HG03571 (cell line): Measurements from ENCODE around the gene C19orf44.
"Not testable (repeated sequence)": the region's sequence is repeated elsewhere in the genome, so short reads cannot be mapped to it uniquely, and the experiment has no call there.

Source experiments
- ATAC-seq: cut with Tn5 transposase; IDR thresholded peaks from one replicate; pipeline ENCODE4 v1.9.1; 2021; ENCODE audit not compliant: unreplicated experiment

The C19orf44 gene

DNA sequence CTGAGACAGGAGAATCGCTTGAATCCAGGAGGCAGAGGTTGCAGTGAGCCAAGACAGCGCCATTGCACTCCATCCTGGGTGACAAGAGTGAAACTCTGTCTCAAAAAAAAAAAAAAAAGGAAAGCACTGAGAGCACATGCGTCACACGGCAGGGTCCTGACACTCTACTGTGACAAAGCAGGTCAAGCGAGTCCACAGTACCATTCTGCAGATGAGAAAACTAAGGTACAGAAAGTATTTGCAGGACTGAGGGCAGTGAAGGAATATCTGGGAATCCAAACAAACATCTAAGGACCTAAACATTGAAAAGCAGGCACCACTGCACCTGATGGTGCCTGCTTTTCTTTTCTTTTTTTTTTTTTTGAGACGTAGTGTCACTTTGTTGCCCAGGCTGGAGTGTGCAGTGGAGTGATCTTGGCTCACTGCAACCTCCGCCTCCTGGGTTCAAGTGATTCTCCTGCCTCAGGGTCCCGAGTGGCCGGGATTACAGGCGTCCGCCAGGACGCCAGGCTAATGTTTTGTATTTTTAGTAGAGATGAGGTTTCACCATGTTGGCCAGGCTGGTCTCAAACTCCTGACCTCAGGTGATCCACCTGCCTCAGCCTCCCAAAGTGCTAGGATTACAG, 29.3 kb upstream of the C19orf44 start:
- not testable (repeated sequence) for ATAC-seq

DNA sequence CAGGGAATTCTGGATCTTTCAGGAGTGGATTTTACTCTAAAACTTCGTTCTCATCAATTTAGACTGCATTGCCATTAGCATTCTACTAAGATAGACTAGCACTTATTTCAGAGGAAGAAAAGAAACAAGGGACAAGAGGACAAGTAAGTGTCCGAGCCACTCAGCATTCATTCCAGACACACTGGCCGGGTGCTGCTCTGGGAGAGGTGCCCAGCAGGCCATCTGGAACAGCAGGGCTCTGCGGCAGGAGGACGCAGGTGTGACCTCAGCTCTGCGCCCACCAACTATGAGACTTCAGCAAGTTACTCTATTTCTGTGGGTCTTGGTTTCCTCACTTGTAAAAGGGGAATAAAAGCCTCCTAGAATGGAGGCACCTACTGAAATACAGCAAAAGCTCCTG, 28.6 kb upstream of the C19orf44 start:
- ATAC-seq: no peak

DNA sequence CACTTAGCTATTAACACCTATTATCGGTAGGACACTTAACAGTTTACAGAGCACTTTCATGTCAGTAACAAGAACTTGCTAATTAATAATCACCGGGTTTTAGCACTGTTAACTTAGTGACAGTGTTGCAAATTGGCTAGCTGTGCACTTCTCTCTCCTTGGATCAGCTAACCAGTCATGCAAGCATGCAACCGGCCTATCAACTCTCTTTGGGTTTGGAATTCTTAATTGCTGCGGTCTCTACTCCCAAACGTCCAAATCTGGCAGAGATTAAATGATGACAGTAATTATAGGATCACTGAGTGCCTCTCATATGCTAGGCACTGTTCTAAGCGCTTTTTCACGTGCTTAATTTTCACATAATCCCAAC, 25.7 kb upstream of the C19orf44 start:
- no peak for ATAC-seq

DNA sequence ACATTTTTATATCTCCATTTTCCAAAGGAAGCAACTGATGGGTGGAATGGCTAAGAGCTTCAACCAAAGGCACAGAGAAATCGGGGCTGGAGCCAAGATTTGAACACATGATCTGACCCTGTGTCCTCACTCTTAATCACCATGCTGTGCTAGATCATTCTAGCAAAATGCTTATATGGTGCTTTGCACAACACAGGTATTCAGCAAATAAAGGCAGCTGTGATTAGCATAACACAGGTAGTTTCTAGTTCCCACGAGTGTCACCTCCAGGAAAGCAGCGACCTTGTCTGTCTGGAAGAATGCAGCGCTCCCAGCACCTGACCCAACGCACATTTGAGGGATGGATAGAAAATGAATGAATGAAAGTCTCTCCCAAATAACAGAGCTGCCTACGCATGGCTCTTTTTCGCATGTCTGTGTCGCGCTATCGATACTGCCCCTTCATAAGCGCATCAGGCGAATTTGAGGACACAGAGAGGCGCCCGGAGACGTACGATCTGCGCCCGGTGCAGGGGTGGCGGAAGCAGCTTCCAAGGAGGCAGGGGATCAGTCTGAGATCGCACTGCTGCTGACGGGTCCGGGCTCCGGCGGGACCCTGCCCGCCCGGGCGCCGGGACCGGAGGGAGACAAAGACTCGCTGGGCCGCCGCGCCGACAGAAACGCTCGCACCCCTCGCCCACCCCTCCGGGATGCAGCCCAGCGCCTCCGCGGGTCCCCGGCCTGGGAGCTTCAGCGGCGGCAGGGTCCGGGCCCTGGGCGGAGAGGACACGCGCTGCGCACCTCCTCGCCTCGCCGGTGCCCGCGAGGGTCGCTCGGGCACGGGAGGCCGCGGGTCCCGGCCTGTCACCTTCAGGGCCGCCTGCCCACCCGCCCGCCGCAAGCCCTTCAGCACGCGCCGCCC, 25.0 kb upstream of the C19orf44 start:
- ATAC-seq: peak; percentile 33

DNA sequence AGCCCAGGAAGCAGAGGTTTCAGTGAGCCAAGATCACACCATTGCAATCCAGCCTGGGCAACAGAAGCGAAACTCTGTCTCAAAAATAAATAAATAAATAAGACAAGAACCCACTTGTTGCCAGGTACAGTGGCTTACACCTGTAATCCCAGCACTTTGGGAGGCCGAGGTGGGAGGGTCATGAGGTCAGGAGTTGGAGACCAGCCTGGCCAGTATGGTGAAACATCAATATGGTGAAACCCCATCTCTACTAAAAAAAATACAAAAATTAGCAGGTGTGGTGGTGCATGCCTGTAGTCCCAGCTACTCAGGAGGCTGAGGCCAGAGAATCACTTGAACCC, 23.7 kb upstream of the C19orf44 start:
- ATAC-seq: not testable (repeated sequence)

DNA sequence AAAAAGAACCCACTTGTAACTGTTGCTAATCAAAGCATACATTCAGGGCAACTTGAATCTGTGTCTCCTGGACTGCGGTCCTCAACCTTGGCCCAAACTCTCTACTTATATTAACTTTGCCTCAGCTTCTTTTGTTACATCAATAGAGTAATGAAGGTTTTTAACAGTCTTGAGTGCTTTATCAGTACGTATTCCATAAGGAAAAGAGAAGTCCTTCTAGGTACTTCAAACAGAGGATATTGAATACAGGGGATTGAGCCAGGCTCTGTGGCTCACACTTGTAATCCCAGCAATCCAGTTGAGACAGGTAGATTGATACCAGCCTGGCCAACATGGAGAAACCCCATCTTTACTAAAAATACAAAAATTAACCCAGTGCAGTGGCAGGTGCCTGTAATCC, 23.2 kb upstream of the C19orf44 start:
- ATAC-seq: no peak

DNA sequence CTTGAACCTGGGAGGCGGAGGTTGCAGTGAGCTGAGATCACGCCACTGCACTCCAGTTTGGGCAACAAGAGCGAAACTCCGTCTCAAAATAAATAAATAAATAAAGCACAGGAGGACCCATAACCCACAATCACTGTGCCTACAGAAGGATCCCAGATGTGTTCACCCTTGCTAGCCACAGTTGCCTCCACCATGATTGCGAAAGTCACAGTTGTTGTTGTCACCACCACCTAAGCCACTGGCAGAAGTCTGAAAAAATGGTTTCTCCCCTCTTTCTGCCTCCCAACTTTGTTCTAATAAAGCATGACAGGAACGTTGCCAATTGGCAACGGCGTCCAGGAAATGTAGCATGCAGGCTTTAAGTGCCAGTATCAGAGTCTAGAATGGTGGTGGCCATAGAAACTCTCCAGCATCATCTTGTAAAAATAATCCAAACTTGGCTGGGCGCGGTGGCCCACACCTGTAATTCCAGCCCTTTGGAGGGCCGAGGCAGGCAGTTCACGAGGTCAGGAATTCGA, 22.3 kb upstream of the C19orf44 start:
- ATAC-seq: no peak

DNA sequence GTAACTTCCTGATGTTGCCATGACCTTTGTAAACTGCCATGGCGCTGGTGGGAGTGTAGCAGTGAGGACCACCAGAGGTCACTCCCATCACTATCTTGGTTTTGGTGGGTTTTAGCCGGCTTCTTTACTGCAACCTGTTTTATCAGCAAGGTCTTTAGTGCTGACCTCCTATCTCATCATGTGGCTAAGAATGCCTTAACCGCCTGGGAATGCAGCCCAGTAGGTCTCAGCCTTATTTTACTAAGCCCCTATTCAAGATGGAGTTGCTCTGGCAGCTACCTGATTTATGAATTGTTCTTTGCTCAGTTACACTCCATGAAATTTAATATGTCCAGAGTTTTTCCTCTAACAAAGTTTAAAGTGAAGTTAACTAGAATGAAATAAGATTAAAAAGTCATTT, 19.8 kb upstream of the C19orf44 start:
- no peak for ATAC-seq

DNA sequence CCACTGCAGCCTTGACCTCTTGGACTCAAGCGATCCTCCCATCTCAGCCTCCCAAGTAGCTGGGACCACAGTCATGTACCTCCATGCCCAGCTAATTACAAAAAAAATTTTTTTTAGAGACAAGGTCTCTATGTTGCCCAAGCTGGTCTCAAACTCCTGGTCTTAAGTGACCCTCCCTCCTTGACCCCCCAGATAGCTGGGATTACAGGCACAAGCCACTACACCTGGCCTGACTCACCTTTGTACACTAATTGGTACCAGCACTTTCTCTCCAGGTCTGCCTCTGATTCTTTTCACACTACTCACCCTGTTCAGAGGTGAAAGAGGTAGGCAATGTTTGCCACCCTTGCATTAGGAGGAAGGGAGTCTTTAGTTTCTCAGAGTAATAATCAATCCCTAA, 18.9 kb upstream of the C19orf44 start:
- no peak for ATAC-seq

DNA sequence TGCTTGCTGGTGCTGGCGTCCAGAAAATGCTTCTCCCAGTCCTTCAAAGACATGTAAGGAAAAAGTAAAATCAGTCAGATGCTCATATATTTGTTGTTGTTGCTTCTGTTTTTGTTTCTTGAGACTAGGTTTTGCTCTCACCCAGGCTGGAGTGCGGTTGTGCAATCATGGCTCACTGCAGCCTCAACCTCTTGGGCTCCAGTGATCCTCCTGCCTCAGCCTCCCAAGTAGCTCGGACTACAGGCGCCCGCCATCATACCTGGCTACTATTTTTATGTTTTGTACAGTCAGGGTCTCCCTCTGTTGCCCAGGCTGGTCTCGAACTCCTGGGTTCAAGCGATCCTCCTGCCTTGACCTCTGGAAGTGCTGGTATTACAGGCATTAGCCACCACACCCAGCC, 13.4 kb upstream of the C19orf44 start:
- ATAC-seq: no peak

DNA sequence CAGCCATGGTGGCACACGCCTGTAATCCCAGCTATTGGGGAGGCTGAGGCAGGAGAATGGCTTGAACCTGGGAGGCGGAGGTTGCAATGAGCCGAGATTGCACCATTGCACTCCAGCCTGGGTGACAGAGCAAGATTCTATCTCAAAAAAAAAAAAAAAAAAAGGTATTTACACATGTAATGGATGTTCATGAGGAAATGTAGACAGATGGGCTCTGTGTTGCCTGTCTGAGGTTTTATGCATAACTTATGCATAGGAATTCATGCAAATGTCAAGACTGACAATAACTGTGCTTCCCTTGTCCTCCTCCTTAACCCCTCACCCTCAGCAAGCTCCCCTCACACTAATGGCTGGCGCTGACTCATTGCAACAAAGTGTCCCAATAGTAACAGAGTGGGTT, 9.7 kb upstream of the C19orf44 start:
- not testable (repeated sequence) for ATAC-seq

DNA sequence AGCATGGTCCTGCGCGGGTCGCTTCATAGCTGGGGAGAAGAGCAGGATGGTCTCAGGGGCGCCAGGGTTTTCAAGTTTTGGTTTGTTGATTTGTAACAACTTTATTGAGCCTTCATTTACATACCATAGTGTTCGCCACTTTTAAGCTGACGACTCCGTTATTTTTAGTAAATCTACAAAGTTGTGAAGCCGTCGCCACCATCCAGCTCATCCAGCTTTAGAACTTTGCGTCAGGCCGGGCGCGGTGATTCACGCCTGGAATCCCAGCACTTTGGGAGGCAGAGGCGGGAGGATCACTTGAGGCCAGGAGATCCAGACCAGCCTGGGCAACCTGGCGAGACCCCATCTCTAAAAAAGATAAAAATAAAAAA, 404 bp downstream of the C19orf44 start:
- ATAC-seq: no peak

DNA sequence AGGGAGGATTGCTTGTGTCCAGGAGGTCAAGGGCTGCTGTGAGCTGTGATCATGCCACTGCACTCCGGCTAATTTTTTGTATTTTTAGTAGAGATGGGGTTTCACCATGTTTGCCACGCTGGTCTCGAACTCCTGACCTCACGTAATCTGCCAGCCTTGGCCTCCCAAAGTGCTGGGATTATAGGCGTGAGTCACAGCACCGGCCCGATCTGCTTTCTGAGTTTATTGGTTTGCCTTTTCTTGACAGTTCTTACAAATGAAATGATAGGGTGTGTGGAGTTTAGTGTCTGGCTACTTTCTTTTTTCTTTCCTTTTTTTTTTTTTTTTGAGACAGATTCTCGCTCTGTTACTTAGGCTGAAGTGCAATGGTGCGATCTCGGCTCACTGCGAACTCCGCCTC, 848 bp downstream of the C19orf44 start:
- no peak for ATAC-seq

DNA sequence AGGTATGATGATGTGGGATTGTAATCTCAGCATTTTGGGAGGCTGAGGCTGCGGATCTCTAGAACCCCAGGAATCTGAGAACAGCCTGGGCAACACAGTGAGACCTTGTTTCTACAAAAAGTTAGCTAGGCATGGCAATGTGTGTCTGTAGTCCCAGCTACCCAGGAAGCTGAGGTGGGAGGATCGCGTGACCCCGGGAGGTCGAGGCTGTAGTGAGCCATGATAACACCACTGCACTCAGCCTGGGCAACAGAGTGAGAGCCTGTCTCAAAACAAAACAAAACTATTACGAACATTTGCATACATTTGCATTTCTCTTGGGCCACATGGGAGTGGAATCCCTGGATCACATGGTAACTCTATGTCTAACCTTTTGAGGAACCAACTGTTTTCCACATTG, 1.6 kb downstream of the C19orf44 start:
- ATAC-seq: no peak

DNA sequence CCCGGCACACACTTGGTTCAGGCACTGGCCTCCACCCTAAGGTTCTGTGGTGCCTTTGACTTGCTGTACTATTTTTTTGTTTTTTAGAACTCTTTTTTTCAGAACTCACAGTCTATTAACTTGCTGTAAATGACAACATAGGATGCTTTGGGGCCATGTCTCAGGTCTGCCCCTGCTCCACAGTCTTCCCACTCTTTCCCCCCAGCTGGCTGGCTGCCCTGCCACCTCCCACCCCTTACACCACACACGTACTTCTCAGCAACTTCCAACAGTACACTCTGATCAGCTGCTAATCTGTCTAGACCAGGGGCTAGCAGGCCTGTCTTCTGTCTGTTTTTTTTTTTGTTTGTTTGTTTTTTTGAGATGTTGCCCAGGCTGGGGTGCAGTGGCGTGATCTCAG, 8.1 kb downstream of the C19orf44 start:
- ATAC-seq: no peak

DNA sequence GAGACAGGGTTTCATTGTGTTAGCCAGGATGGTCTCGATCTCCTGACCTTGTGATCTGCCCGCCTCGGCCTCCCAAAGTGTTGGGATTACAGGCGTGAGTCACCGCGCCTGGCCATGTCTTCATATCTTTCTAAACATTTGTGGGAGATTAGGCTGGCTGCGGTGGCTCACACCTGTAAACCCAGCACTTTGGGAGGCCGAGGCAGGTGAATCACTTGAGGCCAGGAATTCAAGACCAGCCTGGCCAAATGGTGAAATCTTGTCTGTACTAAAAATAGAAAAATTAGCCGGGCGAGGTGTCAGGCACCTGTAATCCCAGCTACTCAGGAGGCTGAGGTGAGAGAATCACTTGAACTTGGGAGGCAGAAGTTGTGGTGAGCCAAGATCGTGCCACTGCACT, 10.0 kb downstream of the C19orf44 start:
- ATAC-seq: not testable (repeated sequence)

DNA sequence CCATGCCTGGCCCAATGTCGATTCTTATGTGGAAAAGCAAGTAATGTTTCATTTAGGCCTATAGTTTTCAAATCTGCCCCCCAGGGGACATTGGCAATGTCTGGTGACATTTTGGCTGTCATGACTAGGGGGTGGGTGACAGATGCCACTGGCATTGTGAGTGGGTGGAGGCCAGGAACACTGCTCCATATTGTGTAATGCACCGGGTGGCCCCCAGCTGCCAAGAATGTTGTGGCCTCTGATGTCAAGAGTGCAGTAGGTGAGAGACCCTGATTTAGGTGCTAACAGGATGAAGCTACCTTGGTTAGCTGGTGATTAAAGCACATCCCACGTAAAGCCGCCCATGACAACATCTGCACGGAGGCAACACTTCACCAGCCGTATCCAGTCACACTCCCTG, 10.8 kb downstream of the C19orf44 start:
- ATAC-seq: no peak

DNA sequence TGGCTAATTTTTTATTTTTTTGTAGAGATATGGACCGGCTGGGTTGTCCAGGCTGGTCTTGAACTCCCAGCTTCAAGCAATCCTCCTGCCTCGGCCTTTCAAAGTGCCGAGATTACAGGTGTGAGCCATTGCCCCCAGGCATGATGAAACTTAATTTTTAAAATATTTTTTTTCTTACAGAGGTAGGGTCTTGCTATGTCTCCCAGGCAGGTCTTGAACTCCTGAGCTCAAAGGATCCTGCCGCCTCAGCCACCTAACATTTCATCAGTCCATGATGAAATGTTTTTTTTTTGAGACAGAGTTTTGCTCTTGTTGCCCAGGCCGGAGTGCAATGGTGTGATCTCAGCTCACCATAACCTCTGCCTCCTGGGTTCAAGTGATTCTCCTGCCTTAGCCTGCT, 12.4 kb downstream of the C19orf44 start:
- ATAC-seq: no peak

DNA sequence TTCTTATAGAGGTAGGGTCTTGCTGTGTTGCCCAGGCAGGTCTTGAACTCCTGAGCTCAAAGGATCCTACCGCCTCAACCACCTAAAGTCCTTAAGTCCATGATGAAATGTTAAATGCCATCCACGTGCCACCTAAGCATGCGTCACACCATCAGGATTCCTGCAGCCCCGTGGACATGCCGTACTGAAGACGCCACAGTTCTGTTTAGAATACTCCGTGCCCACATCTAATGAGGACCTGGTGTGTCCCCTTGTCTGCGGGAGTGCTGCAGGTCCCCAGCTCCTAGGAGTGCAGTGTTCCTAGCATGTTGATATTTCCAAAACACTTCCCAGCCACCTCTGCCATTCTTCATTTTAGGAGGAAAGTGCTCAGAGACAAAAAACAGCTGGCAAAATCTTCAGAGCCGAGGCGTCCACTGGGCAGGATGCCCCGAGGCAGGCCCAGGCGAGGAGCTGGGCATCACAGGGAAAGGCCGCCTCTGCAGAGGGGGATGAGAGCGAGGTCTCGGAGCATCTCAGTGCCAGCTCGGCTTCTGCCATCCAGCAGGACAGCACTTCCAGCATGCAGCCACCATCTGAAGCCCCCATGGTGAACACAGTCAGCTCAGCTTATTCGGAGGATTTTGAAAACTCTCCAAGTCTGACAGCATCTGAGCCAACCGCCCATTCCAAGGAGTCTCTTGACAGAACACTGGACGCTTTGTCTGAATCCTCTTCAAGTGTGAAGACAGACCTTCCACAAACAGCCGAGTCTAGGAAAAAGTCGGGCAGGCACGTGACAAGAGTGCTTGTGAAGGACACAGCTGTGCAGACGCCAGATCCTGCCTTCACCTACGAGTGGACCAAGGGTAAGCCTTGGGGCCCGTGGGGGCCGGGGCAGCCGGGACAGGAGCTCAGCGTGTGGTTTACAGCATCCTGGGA, 13.2 kb downstream of the C19orf44 start:
- no peak for ATAC-seq

DNA sequence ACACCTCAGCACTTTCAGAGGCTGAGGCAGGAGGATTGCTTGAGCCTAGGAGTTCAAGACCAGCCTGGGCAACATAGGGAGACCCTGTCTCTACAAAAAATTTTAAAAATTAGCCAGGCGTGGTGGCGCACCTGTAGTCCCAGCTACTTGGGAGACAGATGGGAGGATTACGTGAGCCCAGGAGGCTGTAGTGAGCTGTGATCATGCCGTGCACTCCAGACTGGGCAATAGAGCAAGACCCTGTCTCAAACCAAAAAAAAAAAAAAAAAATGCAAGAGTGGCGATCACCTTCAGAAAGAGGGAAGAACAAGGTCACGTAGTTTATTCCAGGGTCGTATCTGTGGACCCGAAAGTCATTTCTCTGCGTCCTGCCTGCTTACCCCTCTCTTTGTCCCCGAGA, 16.4 kb downstream of the C19orf44 start:
- not testable (repeated sequence) for ATAC-seq

DNA sequence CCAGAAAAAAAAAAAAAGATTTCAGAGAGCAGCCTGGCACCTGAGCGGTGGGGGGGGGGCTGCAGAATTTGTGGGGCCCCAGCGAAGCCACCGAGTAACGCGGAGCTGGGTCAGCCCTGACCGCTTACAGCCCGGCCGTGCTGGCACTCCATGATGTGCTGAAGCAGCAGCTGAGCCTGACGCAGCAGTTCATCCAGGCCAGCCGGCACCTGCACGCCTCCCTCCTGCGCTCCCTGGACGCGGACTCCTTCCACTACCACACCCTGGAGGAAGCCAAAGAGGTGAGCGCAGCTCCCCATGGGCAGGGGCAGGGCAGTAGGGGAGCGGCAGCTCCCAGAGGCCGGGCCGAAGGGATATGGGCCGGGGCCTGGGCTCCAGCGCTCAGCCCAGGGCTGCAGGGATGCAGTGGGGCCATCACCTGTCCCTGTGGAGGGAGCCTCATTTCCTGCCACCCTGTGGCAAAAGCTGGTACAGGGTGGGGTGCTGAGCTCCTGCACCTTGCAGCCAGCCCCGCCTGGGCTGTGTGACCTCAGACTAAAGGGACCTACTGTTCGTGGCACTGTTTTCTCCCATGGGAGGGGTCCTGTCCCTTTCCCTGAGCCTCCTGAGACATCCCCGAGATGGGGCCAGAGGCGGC, 18.3 kb downstream of the C19orf44 start:
- ATAC-seq: no peak
